Colon (tissue), 2 donors: ENCODE results near the gene COX19.
"Not testable (repeated sequence)": the region's sequence is repeated elsewhere in the genome, so short reads cannot be mapped to it uniquely, and the experiment has no call there.

ENCODE experiments used
- FAIRE-seq: peaks from 2 replicates; lab custom pipeline; 2012; peaks lifted over from hg19 to GRCh38; lab: Jason Lieb, UNC
- donor health status: control.
- donor health status: control.

Gene COX19

GRCh38 chr7:924042-924441, 51.3 kb downstream of the COX19 start:
- not testable (repeated sequence) for FAIRE-seq

GRCh38 chr7:923108-924041, 52.0 kb downstream of the COX19 start:
- no peak for FAIRE-seq

DNA sequence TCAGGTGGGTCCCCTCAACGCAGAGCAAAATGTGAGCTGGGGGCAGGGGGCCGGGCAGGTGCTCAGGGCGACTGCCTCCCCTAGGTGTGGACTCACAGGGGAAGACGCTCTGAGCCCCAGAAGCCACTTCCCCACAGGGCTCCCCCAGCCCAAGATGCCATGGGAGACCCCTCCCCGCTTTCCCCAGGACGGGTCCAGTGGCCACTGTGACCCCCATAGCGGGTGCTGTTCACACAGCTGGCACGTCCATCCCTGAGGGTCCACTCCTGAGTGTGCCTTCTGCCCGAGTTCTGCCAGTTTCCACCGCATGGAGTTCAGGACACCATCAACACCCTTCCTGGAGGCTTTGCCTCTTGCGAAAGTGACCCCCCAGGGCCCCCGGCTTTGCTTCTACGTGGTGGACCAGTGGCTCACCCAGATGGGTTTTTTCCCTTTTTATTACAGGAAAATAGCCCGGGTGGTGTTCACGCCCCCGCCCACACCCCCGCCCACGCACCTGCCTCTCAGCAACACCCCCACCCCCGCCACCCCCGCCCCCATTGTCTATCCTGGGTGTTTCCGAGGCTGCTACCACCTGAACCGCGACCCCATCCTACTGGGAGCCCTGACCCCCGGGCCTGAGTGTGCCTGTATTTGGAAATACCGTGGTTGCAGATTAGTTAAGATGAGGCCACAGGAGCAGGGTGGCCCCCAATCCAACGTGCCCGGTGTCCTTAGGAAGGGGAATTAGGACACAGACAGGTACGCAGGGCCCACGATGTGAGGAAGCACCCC, 52.8 kb downstream of the COX19 start:
- FAIRE-seq = no peak

GRCh38 chr7:921581-922333, 53.6 kb downstream of the COX19 start:
- FAIRE-seq = no peak

- no peak for FAIRE-seq
Observed at GRCh38 chr7:921071-921461, 54.3 kb downstream of the COX19 start.

DNA sequence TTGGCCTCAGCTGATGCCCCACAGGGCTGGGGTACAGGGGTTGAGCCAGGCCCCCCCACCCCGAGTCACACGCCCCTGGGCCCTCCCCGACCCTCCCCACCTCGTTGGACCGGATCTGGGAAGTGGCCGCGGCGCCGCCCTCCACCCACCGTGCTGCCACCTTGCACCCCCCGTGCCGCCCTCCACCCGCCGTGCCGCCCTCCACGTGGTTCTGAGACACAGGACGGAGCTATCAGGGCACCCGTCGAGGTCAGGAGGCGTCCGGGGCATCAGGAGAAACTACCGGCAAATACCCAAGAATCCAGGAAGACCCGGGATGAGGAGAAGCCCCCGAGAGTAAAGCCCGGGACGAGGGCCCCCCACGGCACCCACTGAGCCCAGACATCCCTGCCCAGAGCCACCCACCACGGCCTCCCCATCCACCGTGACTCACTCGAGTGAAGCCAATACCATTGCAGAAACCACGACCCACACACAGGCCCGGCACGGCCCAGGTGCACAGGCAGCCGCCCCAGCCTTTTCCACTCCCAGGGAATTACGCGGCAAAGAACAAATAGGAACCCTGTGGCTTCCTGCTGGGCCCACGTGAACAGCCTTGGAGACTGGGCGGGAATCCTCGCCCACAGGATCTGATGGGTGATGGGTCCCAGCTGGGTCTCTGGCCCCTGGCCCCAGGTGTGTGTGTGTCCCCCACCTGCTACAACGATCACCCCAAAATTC, 54.8 kb downstream of the COX19 start:
- FAIRE-seq = no peak

GRCh38 chr7:919924-920341, 55.4 kb downstream of the COX19 start:
- no peak for FAIRE-seq

DNA sequence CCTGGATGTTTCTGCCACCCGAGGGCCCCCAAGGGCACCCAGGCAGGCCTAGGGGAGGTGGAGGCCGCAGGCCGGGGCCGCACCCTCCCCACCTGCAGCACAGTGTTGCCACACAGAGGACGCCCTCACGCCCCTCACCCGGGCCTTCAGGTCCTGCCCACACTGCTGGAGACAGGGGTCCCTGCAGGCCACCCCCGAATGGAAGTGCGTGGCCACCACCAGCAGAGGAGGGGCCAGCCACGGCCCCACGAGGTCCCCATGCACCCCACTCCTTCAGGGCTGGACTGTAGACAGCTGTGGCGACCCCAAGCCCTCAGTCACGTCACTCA, 56.3 kb downstream of the COX19 start:
- no peak for FAIRE-seq

DNA sequence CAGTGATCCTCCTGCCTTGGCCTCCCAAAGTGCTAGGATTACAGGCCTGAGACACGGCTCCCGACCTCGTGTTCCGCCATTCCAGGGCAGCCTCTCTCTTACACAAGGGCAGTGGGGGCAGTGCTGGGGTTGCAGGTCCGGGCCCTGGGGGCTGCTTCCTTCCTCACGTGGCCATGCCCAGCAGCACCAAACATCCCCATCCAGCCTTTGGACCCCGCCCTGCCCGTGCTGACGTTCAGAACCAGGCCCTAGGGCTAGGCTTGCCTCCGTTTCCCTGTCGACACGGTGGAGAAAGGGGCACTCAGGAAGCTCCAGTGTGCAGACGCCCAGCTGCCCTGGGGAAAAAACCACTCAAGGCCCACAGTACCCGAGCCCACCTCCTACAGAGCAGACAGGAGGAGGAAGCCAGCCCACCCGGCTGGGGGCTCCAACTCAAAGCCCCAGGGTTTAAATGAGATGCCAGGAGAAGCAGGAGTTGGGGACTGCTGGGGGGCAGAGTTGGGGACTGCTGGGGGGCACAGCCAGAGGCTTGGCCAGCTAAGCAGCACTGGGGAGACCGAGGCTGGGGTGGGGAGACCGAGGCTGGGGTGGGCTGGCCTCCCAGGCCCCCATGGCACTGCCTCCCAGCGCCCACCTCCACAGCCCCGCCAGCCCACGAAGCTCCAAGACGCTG, 56.8 kb downstream of the COX19 start:
- FAIRE-seq = no peak

GRCh38 chr7:918118-918425, 57.3 kb downstream of the COX19 start:
- FAIRE-seq = no peak

DNA sequence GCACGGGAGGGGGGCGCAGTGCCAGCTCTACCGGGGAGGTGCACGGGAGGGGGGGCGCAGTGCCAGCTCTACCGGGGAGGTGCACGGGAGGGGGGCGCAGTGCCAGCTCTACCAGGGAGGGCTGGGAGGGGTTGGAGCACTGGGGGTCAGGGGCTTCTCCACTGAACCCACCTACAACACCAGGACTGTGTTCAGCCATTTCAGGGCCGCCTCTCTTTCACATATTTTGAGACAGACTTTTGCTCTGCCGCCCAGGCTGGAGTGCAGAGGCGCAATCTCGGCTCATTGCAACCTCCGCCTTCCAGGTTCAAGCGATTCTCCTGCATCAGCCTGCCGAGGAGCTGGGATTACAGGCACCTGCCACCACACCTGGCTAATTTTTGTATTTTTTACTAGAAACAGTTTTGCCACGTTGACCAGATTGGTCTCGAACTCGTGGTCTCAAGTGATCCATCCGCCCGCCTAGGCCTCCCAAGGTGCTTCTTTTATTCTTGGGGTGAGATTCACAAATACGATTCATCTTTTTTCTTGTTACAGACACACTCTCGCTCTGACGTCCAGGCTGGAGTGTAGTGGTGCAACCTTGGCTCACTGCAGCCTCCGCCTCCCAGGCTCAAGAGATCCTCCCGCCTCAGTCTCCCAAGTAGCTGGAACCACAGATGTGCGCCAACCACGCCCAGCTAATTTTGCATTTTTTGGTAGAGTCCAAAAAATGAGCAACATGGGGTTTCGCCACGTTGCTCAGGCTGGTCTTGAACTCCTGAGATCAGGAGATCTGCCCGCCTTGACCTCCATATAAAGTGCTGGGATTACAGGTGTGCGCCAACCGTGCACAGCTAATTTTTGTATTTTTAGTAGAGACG, 57.9 kb downstream of the COX19 start:
- no peak for FAIRE-seq

- no peak for FAIRE-seq
Observed at GRCh38 chr7:916291-916941, 58.9 kb downstream of the COX19 start.
